Inferior parietal cortex (tissue), 1 donor: ENCODE results near the gene CLEC2D.
"Not testable (repeated sequence)": the region's sequence is repeated elsewhere in the genome, so short reads cannot be mapped to it uniquely, and the experiment has no call there.

ENCODE experiments used
- DNase-seq: peaks from one replicate; pipeline ENCODE4 v3.0.0-alpha.2; 2016; ENCODE audit errors: extremely low spot score

CLEC2D gene

DNA sequence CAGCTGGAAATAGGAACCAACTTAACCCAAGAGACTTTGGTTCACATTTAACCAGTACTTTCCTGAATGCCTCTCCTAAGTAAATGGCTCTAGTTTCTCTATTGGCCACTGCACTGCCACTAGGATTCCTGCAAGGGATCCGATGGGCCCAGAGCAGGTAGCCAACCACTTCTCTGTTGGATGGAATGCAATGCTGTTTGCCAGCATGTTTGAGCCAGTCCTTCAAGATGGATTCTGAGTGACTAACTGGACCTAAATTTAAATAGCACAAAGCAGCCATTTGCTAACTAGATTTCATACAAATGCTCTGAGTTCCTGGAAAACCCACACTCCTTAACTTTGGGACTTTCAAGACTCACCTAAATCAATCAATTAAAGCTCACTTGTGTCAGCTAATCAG, 9.5 kb upstream of the CLEC2D start:
- DNase-seq, result no peak

DNA sequence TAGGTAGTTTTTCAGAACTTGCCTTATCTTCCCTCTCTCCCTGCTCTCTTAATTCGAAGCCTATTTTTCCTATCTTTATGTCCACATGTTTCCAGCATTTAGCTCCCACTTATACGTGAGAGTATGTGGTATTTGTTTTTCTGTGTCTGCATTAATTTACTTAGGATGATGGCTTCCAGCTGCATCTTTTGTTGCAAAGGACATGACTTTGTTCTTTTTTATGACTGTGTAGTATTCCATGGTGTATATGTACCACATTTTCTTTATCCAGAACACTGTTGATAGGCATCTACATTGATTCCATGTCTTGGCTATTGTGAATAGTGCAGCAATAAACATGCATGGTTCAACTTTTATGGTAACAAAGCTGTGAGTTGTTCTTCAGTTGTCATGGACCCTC, 7.8 kb upstream of the CLEC2D start:
- DNase-seq, result no peak

DNA sequence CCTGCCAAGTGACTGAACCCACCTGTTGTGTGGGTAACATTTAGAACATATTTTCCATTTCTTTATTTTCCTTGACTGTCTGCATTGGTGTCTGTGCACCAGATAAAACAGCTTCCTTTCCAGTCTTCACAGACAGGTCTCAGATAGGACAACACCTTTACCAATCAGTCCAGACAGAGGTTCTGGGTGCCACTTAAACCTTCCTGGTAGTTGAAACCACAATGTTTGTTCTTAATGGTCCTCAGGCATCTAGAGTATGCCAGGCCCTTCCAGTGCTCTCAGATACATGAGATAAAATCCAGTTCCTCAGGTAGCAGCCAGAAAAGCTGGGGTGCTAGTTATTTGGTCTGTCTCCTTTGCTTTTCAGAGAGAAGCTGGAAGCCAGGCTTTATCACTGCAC, 7.0 kb upstream of the CLEC2D start:
- no peak for DNase-seq

DNA sequence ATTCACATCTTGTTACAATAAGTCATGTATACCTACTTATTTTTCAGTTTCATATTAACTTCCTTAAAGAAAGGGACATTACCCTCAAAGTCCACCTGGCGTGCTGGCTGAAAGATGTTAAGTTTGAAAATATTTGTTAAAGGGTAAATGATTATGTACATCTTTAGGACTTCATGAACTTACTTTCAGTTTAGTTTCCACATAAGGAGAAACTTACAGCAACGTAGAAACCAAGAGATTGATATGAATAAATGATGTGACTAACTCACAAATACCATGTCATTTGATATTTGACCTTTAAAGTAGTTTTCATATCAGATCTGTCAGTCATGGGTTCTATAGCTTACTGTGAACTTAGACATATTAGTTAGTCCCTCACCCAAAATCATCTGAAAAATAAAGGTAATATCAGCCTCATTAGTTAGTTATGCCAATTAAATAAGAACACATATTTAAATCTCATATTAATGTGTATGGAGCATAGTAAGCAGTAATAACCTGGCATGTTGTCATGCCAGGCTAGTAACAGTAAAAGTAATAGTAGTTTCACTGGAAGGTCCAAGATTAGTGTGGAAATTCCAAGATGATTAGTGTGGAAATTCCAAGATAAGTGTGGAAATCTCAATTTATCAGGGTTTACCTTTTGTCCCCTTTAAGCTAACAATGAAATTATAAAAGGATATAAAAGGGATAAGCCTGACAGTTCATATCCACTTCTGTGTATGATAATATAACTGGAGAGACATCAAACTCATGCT, 1.9 kb upstream of the CLEC2D start:
- no peak for DNase-seq

DNA sequence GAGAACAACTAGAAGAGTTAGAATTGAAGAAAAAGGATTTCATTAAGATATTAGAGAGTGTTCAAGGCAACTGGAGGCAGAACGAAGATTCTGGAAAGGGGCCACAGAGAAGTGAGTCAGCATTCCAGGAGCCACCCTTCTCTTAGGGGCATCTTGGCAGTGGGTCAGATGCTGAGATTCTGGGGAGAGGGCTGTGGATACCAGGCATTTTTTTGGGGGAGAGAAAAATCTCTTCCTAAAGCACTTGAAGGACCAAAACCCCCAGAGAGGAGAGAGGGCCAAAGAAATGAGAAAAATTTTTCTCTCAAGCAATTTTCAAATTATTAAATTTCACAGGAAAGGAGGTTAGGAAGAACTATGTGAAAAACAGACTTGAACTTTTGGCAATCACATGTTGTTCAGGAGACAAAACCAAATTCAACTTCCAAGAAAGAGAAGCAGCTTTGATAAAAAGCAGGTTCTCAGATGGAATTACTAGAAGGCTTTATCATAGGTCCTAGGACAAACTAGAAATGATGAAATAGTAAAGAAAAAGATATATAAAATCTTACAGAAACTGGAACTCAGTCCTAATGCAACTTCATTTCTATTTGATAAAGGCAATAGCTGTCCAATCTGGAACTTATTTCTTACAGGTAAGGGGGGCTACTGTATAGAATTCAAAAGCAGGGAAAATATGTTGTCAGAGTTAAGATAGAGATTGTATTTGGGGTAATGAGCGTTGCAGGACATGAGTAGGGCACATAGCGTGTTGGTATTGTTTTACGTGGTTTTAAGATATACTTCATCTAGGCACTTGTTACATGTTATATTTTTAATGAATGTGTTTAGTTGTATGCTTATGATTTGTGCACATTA, 1.1 kb upstream of the CLEC2D start:
- no peak for DNase-seq

DNA sequence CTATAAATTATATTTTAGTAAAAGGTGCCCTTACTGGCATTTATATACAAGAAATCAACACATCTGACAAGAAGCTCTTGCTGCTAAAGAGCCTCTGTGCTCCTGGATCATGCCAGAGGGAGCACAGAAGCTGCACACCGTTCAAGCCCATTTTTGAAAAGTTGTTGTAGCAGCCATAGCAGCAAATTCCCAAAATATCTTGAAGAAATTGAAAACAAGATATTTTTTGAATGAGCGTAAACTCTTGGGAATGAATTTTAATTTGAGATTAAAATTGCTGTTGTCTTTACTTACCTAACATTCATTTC, 540 bp upstream of the CLEC2D start:
- no peak for DNase-seq

DNA sequence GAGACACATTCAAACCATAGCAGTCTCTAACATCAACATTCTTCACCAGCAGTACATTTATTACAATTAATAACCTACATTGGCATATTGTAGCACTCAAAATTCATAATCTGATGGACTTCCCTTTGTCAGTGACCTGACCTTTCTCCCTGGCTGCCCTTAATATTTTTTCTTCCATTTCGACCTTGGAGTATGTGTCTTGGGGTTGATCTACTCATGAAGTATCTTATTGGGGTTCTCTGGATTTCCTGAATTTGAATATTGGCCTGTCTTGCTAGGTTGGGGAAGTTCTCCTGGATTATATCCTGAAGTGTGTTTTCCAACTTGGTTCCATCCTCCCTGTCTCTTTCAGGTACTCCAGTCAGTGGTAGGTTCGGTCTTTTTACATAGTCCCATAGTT, 2.8 kb downstream of the CLEC2D start:
- not testable (repeated sequence) for DNase-seq

DNA sequence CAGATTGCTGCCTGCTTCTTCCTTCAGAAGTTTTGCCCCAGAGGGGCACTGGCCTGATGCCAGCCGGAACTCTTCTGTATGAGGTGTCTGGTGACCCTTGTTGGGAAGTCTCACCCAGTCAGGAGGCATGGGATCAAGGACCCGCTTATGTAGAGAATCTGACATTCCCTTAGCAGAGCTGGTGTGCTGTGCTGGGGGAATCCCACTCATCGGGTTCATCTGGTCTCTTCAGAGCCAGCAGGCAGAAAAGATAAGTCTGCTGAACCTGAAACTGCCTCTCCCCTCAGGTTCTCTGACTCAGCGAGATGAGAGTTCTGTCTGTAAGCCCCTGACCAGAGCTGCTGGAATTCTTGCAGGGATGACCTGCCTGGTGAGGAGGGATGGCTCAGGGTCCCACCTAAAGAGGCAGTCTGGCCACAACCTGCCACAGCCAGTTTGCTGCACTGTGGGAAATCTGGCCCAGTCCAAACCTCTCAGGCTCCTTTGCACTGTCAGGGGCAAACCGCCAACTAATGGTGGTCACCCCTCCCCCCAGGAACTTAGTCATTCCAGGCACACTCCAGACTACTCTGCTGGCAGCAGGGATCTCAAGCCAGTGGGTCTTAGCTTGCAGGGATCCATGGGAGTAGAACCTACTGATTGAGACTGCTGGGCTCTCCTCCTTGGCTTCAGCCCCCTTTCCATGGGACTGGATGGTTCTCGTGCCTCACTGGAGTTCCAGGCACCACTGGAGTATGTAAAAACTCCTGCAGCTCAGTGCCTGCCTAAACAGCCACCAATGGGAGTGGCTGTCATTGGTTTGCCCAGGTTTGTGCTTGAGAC, 4.1 kb downstream of the CLEC2D start:
- DNase-seq, result no peak

DNA sequence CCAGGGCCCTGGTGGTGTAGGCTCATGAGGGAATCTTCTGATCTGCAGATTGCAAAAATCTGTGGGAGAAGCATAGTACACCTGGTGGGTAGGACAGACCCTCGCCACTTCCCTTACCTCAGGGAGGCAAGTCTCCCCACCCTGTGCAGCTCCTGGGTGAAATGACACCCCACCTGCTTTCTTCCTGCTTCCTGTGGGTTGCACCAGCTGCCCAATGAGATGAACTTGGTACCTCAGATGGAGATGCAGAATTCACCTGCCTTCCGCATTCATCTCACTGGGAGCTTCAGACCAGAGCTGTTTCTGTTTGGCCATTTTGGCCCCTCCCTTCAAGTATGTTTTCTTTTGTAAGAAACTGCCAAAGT, 4.7 kb downstream of the CLEC2D start:
- DNase-seq, result no peak

DNA sequence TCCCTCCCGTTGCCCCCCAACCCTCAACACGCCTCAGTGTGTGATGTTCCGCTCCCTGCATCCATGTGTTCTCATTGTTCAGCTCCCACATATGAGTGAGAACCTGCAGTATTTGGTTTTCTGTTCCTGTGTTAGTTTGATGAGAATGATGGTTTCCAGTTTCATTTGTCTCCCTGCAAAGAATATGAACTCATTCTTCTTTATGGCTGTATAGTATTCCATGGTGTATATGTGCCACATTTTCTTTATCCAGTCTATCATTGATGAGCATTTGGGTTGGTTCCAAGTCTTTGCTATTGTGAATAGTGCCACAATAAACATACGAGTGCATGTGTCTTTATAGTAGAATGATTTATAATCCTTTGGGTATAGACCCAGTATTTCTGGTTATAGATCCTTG, 13.0 kb downstream of the CLEC2D start:
- not testable (repeated sequence) for DNase-seq

DNA sequence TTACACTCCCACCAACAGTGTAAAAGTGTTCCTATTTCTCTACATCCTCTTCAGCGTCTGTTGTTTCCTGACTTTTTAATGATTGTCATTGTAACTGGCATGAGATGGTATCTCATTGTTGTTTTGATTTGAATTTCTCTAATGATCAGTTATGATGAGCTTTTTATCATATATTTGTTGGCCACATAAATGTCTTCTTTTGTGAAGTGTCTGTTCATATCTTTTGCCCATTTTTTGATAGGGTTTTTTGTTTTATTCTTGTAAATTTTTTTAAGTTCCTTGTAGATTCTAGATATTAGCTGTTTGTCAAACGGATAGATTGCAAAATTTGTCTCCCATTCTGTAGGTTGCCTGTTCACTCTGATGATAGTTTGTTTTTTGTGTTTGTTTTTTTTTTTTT, 13.4 kb downstream of the CLEC2D start:
- DNase-seq, result not testable (repeated sequence)

DNA sequence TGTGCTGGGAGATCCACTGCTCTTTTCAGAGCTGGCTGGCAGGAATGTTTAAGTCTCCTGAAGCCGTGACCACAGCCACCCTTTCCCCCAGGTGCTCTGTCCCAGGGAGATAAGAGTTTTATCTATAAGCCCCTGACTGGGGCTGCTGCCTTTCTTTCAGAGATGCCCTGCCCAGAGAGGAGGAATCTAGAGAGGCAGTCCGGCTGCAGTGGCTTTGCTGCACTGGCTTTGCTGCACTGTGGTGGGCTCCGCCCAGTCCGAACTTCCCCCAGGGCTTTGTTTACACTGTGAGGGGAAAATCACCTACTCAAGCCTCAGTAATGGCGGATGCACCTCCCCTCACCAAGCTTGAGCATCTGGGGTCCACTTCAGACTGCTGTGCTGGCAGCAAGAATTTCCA, 15.9 kb downstream of the CLEC2D start:
- DNase-seq, result not testable (repeated sequence)

DNA sequence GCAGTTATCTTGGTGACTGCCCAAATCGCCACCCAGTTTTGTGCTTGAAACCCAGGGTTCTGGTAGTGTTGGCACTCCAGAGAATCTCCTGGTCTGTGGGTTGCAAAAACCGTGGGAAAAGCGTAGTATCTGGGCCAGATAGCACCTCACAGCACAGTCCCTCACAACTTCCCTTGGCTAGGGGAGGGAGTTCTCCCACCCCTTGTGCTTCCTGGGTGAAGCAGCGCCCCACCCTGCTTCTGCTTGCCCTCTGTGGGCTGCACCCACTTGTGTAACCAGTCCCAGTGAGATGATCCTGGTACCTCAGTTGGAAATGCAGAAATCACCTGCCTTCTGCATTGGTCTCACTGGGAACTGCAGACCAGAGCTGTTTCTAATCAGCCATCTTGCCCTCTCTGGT, 16.4 kb downstream of the CLEC2D start:
- no peak for DNase-seq

DNA sequence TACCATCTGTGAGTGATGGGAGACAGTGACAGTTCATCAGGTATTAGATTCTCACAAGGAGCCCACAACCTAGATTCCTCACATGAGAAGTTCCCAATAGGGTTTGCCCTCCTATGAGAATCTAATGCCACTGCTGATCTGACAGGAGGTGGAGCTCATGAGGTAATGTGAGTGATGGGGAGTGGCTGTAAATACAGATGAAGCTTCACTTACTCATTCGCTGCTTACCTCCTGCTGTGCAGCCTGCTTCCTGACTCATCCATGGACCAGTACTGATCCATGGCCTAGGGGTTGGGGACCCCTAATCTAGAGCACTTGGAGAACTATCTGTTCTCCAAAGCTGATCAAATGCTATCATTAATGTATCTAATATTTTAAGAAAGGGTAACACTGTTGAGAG, 17.7 kb downstream of the CLEC2D start:
- DNase-seq, result no peak

DNA sequence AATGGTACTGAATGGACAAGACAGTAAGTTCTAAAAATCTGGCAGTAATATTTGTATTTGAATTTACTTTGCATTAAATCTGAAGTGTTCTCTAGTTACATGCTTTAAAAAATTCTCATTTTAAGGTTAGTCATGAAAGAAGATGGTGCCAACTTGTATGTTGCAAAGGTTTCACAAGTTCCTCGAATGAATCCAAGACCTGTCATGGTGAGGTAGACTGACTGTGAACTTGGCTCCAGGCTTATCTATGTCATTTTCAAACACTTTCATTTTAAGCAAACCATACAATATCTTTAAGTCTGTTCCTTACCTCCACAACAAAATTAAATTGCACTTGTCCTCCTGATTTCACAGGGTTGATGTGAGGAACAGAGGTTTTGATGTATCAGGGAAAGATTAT, 23.4 kb downstream of the CLEC2D start:
- no peak for DNase-seq

DNA sequence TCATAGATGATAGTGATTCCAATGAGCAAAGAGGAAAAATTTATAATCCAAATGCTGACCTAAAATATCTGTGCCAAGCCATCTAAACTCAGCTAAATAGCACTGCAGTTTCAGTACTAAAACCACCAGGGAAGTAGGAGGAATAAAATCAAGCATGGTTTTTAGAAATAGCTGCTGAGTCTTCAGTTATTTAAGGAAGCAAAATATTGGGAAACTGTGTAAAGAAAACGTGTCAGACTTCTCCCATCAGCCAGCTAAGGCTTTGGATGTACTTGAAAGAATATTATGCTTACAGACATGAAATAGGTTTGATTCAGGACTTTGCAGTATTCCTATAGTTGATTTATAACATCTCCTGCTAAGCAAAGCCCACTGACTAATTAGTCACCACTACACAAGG, 24.7 kb downstream of the CLEC2D start:
- peak; percentile 33 for DNase-seq

DNA sequence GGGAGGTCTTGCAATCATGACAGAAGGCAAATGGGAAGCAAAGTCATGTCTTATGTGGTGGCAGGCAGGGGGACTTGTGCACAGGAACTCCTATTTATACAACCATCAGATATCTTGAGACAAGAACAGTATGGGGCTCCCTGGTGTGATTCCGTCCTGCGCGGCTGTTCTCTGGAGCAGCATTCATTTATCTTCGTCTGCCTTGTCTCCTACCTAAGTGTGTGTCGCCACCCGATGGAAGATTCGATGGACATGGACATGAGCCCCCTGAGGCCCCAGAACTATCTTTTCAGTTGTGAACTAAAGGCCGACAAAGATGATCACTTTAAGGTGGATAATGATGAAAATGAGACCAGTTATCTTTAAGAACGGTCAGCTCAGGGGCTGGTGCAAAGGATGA, 25.6 kb downstream of the CLEC2D start:
- not testable (repeated sequence) for DNase-seq

DNA sequence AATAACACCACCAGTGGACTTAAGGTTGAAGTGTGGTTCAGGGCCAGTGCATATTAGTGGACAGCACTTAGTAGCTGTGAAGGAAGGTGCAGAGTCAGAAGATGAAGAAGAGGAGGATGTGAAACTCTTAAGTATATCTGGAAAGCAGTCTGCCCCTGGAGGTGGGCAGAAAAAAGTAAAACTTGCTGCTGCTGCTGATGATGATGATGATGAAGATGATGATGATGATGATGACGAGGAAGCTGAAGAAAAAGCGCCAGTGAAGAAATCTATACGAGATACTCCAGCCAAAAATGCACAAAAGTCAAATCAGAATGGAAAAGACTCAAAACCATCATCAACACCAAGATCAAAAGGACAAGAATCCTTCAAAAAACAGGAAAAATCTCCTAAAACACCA, 26.1 kb downstream of the CLEC2D start:
- not testable (repeated sequence) for DNase-seq

DNA sequence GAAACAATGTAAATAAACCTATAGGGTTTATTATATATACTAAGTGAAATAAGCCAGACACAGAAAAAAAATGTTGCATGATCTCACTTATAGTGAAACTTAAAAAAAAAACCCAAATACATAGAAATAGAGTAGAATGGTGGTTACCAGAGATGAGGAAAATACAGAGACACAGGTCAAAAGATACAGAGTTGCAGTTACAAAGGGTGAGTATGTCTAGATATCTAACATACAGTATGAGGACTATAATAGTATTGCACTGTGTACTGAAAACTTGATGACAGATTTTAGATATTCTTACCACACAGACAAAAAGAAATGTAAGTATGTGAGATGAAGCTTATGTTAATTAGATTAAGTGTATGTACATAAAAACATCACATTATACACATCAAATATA, 28.1 kb downstream of the CLEC2D start:
- no peak for DNase-seq

DNA sequence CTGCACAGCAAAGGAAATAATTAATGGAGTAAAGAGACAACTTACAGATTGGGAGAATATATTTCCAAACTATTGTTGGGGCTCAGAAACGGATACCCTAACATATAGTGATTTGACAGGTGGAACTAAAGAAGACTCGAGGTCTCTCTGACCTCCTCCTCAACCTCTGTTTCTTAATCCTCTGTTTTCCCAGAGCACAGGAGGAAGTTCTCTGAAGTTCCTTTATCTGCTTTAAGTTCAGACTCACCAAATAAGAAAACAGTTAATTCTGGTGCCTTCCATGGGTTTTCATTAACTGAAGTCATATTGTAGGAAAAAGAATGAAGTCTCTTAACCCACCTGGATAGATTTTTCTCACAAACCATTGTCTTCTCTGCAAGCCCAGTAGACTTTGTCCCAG, 29.2 kb downstream of the CLEC2D start:
- DNase-seq, result no peak

DNA sequence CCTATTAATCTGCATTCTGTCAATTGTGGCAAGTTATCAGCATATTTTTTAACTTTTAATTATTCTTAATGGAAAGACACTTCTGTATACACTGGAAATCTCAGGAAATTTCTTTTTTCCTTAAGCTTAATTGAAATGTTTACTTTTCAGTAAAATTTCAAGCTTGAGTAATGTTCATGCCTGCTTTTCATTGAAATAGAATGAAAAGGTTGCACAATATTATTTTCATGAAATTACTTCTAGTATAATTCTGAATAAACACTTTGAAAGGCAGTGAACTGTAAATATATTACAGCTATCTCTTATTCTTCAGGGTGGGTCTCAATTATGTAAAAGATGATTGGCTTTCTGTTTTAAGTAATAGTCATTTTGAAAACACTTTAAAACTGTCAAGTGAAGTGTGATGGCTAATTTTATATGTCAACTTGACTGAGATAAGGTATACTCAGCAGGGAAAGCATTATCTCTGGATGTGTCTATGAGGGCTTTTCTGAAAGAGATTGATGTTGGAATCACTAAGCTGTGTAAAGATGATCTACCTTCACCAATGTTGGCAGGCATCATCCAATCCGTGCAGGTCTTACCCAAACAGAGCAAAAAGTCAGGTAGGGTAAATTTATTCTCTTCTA, 29.9 kb downstream of the CLEC2D start:
- no peak for DNase-seq
